Esophagus squamous epithelium (tissue), 4 donors: ENCODE data around the gene PIBF1.

Source experiments
- POLR2A ChIP-seq, 4 donors: fragments of 450-650 bp; IDR thresholded peaks; one replicate each; pipeline ENCODE4 v1.6.1; 2017; ENCODE audit warnings: antibody characterized with exemption in 4 of 4, mild to moderate bottlenecking in 4 of 4, moderate library complexity in 3 of 4
- TF ChIP-seq, protein P1 (sequence below), 6 experiments: fragments of 450-650 bp in 4 of 6; fragments of 200-600 bp in 2 of 6; sonication (generic) in 2 of 6; IDR thresholded peaks; one replicate each; pipeline ENCODE4 v1.5.1; 2016 to 2019; ENCODE audit warnings: antibody characterized with exemption in 6 of 6, mild to moderate bottlenecking in 4 of 6, moderate library complexity in 4 of 6

DNA sequence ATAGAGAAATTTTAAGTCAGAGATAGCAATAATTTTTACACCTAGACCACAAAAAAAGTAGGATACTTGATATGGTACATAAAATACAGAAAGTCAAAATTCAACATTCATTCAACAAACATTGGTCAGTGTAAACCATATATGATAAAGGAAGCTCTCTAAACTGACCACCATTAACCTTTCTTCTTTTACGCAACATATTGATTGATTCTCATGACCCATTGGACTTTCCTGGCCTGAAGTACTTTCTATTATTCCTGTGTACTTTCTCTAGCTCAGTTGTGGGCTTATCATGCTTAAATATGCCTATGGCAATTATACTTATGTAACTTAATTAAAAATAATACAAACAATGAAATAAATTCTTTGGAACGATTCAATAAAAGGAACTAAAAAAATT is 10.7 kb downstream of the PIBF1 start:
- no peak for TF ChIP-seq POLR2A (IDR thresholded peaks at IDR 0.05)
- TF ChIP-seq, protein P1, sequence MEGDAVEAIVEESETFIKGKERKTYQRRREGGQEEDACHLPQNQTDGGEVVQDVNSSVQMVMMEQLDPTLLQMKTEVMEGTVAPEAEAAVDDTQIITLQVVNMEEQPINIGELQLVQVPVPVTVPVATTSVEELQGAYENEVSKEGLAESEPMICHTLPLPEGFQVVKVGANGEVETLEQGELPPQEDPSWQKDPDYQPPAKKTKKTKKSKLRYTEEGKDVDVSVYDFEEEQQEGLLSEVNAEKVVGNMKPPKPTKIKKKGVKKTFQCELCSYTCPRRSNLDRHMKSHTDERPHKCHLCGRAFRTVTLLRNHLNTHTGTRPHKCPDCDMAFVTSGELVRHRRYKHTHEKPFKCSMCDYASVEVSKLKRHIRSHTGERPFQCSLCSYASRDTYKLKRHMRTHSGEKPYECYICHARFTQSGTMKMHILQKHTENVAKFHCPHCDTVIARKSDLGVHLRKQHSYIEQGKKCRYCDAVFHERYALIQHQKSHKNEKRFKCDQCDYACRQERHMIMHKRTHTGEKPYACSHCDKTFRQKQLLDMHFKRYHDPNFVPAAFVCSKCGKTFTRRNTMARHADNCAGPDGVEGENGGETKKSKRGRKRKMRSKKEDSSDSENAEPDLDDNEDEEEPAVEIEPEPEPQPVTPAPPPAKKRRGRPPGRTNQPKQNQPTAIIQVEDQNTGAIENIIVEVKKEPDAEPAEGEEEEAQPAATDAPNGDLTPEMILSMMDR (IDR thresholded peaks at IDR 0.05), result no peak
